Measurements from ENCODE around the gene BATF2. TPM values are rescaled to one million over a fixed set of nuclear protein-coding genes. Genes with fewer than 3 reads are reported as not detected.
"Not testable (repeated sequence)": the region's sequence is repeated elsewhere in the genome, so short reads cannot be mapped to it uniquely, and the experiment has no call there.

BATF2 gene
- total RNA-seq, 1 donor from 2014 or later = not detected

DNA sequence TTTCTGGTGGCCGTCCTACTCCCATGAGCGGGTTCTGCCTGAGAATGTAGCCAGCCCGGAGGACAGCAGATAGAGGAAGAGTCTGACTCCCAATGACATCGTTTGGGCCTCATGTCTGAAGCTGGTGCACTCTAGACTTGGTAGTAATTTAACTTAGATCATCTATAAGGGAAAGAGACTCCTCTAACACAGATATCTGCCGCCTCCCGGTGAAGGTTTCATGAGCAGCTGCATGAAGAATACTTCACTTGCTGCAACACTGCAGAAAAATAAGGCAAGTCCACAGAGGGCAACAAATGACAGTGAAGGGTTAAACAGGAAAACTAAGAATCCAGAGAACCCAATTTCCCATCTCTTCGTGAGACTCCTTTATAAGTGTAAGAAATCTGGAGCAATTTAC lies 11.2 kb upstream of the BATF2 start:
- no peaks in the 10 kb centered on the region for H3K9me3 Mint-ChIP-seq (ENCODE audit: unreplicated experiment)
- H3K4me3 Mint-ChIP-seq (ENCODE audit: unreplicated experiment) = no peak overlapping the region
- H3K27ac Mint-ChIP-seq (ENCODE audit: unreplicated experiment) = no peak overlapping the region
- TF ChIP-seq, protein P1, sequence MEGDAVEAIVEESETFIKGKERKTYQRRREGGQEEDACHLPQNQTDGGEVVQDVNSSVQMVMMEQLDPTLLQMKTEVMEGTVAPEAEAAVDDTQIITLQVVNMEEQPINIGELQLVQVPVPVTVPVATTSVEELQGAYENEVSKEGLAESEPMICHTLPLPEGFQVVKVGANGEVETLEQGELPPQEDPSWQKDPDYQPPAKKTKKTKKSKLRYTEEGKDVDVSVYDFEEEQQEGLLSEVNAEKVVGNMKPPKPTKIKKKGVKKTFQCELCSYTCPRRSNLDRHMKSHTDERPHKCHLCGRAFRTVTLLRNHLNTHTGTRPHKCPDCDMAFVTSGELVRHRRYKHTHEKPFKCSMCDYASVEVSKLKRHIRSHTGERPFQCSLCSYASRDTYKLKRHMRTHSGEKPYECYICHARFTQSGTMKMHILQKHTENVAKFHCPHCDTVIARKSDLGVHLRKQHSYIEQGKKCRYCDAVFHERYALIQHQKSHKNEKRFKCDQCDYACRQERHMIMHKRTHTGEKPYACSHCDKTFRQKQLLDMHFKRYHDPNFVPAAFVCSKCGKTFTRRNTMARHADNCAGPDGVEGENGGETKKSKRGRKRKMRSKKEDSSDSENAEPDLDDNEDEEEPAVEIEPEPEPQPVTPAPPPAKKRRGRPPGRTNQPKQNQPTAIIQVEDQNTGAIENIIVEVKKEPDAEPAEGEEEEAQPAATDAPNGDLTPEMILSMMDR (IDR thresholded peaks at IDR 0.05; ENCODE audit: unreplicated experiment) = no peak
- H3K27me3 Mint-ChIP-seq (ENCODE audit: unreplicated experiment) = peaks cover 6% of the 10 kb centered on the region
- no peaks in the 10 kb centered on the region for H3K36me3 Mint-ChIP-seq (ENCODE audit: low read depth, unreplicated experiment)
- peaks cover 3% of the 10 kb centered on the region for H3K4me1 Mint-ChIP-seq (ENCODE audit: unreplicated experiment)
- no peak for DNase-seq (ENCODE audit: low spot score)

DNA sequence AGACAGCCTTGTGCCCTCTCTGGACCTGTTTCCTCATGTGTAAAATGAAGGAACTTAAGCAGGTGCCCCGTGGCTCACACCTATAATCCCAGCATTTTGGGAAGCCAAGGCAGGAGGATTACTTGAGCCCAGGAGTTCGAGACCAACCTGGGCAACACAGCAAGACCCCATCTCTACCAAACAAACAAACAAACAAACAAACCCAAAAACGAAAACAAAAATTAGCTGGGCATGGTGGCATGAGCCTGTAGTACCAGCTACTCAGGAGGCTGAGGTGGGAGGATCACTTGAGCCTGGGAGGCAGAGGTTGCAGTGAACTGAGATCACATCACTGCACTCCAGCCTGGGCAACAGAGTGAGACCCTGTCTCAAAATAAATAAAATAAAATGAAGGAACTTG lies 7.2 kb upstream of the BATF2 start:
- not testable (repeated sequence) for H3K4me3 Mint-ChIP-seq (ENCODE audit: unreplicated experiment); H3K27ac Mint-ChIP-seq (ENCODE audit: unreplicated experiment); H3K27me3 Mint-ChIP-seq (ENCODE audit: unreplicated experiment); H3K36me3 Mint-ChIP-seq (ENCODE audit: low read depth, unreplicated experiment); DNase-seq (ENCODE audit: low spot score); H3K9me3 Mint-ChIP-seq (ENCODE audit: unreplicated experiment); H3K4me1 Mint-ChIP-seq (ENCODE audit: unreplicated experiment)

DNA sequence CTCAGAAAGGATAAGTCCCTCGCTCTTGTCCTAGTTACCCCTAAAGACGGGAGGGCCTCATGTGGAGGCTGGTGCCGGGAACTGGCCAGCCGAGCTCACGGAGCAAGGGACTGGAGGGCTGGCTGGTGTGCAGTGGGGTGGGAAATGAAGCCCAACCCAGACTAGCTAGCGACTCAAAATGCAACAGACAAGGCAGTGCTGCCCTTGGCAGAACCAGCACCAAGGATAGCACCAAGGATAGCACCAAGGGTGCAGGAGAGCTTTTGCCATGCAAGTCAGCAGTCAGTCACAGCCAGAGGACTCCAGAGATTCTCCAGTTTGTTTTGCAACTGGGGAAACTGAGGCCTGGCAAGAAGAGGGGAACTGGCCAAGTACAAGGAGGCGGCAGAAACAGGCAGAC lies 6.5 kb upstream of the BATF2 start:
- no peak overlapping the region for H3K4me3 Mint-ChIP-seq (ENCODE audit: unreplicated experiment)
- TF ChIP-seq, protein P1 (IDR thresholded peaks at IDR 0.05; ENCODE audit: unreplicated experiment) = no peak
- no peaks in the 10 kb centered on the region for H3K36me3 Mint-ChIP-seq (ENCODE audit: low read depth, unreplicated experiment)
- no peak for DNase-seq (ENCODE audit: low spot score)
- H3K27ac Mint-ChIP-seq (ENCODE audit: unreplicated experiment) = no peak overlapping the region
- no peaks in the 10 kb centered on the region for H3K4me1 Mint-ChIP-seq (ENCODE audit: unreplicated experiment)
- no peaks in the 10 kb centered on the region for H3K9me3 Mint-ChIP-seq (ENCODE audit: unreplicated experiment)
- H3K27me3 Mint-ChIP-seq (ENCODE audit: unreplicated experiment) = peaks cover 8% of the 10 kb centered on the region

DNA sequence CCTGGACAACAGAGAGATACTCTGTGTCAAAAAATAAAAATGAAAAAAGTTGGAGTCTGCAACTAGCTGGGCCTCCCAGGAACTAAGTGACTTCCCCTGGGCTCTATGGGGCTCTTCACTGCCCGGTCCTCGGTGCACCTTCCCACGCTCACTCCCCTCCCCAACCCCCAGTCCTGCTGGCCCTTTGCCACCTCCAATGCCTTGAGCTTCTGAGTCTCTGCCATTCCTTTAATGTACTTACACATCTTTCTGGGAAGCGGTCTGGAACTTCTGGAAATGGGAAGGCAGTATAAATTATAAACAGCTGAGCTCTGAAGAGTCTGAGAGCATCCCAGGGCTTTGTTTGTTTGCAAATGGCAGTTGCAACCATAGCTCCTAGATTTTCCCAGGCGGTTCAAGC lies 5.9 kb upstream of the BATF2 start:
- Mint-ChIP-seq H3K4me3 (ENCODE audit: unreplicated experiment) (no peak overlapping the region), H3K27me3 (ENCODE audit: unreplicated experiment) (peaks cover 8% of the 10 kb centered on the region), H3K9me3 (ENCODE audit: unreplicated experiment) (no peaks in the 10 kb centered on the region), H3K36me3 (ENCODE audit: low read depth, unreplicated experiment) (no peaks in the 10 kb centered on the region), H3K27ac (ENCODE audit: unreplicated experiment) (no peak overlapping the region), H3K4me1 (ENCODE audit: unreplicated experiment) (no peaks in the 10 kb centered on the region)
- no peak for DNase-seq (ENCODE audit: low spot score)
- TF ChIP-seq, protein P1 (IDR thresholded peaks at IDR 0.05; ENCODE audit: unreplicated experiment) = no peak

DNA sequence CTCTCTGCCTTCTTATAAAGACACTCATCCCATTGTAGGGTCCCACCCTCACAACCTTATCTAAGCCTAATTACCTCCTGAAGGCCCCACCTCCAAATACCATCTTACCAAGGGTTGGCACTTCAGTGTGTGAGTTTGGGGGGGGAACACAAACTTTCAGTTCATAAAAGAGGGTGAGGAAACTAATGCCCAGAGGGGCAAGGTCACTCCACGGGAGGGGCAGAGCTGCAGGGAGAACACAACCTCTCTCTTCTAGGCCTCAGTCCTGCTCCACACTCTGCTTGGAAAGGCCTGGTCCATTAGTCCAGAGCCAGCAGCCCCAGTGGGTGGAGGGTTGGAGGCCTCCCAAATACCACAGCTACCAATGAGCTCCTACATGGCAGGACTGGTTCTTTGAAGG lies 2.7 kb upstream of the BATF2 start:
- Mint-ChIP-seq H3K27ac (ENCODE audit: unreplicated experiment) (no peak overlapping the region), H3K9me3 (ENCODE audit: unreplicated experiment) (no peaks in the 10 kb centered on the region), H3K27me3 (ENCODE audit: unreplicated experiment) (peaks cover 2% of the 10 kb centered on the region), H3K4me1 (ENCODE audit: unreplicated experiment) (peaks cover 4% of the 10 kb centered on the region), H3K36me3 (ENCODE audit: low read depth, unreplicated experiment) (no peaks in the 10 kb centered on the region), H3K4me3 (ENCODE audit: unreplicated experiment) (no peak overlapping the region)
- TF ChIP-seq, protein P1 (IDR thresholded peaks at IDR 0.05; ENCODE audit: unreplicated experiment) = no peak
- no peak for DNase-seq (ENCODE audit: low spot score)
